GM18868 (cell line): ENCODE data around the gene P4HB.

Experiments used
- ATAC-seq: cut with Tn5 transposase; IDR thresholded peaks from one replicate; pipeline ENCODE4 v1.9.1; 2021; ENCODE audit warnings: mild to moderate bottlenecking, moderate library complexity; ENCODE audit not compliant: unreplicated experiment

The P4HB gene

GRCh38 chr17:81794509-81794908 is 65.8 kb downstream of the P4HB start:
- ATAC-seq = no peak

- ATAC-seq = no peak
These were observed 66.3 kb downstream of the P4HB start for GRCh38 chr17:81794074-81794476.
